ENCODE measurements around the gene TTC39C.

TTC39C gene

DNA sequence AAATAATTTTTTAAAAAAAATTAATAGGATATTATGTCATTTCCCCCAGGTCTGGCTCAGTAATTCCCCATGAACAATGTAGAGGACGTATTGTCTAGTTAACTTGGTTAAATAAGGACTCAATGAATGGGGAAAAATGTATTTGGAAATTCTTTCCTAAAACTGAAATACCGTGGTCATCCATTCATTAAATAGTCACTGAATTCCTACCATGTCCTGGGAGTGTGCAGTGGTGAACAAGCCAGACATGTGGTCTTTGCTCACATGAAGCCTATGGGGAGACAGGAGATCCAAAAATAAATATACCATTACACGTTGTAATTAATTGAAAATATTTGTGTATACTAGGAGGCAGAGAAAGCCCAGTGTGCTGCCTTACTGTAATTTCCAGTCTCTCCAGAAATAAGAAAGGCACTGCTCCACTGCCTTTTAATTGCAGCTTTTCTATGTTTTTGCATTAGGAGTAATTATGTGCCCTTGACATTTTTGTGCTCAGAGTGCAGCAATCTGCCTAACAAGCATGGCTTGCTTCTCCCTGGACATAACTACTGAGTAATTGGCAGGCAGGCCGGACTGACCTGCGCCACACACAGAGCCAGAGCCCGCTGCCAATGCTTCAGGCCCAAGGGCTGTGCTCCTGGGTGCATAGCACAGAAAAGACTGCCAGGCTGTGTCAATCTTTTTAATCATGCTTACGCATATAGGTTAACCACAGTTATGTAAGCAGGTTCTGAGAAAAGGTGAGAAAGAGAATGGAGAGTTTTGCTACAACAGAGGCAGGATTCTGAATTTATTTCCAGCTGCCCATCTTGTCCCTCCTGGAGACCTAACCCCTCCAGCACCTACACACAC is 22.2 kb upstream of the TTC39C start:
- peak; percentile 16 for DNase-seq (ENCODE audit: low spot score)

GRCh38 chr18:23992941-23993280 is 21.6 kb upstream of the TTC39C start:
- DNase-seq (ENCODE audit: low spot score) = no peak

GRCh38 chr18:23994361-23994902 is 20.1 kb upstream of the TTC39C start:
- DNase-seq (ENCODE audit: low spot score) = peak; percentile 82

- DNase-seq (ENCODE audit: low spot score) = no peak
These were observed 19.4 kb upstream of the TTC39C start for GRCh38 chr18:23995180-23995579.

DNA sequence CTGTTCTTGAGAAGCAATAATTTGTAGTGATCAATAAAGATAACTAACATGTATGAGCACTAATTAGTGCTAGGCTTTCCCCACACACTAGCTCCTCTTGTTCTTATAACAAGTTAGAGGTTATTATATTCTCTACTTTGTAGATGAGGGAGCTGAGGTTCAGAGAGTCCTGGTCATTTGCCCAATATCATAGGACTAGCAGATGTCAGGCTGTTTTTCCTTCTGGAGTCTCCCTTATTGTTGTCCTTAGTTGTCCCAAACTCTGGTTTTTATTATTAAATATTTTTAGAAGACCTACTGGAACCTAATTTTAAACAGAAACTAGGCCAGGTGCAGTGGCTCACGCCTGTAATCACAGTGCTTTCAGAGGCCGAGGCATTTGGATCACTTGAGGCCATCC is 16.5 kb upstream of the TTC39C start:
- no peak for DNase-seq (ENCODE audit: low spot score)

DNA sequence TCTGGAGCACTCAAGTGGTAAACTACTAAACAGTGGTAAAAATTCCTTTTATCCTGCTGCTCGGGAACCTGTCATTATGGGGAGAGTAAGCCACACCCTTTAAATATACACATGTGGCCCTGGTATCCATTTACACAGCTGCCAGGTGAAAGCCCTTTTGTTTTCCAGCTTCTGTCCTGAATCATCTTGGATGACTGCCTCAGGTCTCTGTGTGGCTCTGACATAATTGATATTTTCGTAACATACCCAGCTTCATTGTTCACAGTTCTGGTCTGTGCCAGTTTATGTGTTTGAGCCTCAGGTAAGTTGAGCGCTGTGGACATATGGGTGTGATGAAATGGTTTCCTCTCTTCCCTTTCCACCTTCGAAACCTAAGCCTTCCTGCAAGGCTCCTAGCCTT is 15.7 kb upstream of the TTC39C start:
- DNase-seq (ENCODE audit: low spot score) = no peak

DNA sequence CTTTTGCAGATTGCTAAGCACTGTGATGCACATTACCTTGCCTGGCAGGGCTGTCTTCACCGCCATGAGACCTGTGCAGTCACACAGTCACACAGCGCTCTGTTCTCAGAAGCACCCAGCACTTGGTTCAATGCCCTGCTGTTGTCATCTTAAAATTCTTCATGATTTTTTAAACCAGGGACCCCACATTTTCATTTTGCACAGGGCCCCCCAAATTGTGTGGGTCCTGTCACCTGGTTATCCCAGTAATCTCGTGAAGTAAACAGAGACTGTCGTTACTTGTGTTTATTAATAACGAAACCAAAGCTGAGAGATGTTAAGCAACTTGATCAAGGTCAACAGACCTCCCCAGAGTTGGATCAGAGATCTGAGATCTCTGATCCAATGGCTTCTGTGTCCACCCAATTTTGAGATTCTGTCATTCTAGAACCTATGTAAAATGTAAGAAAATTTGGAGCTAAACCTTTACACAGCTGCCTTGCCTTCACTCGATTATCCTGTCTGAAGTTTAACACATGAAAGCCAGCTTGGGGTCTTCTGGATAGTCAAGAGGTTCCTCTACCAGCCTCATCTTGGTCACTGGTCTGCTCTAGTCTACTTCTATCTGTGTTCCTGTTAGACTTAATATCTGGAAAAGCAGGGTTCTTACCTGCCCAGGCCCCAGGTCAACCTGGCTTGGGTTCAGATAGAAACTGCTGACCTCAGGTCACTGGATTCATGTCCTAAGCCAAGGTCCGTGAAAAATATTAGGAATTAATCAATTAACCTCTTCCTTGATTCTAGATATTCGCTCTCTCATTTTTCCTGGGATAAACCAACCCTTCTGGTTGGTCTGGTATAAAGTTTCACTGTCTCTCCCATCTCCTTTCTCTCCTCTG is 13.7 kb upstream of the TTC39C start:
- DNase-seq (ENCODE audit: low spot score) = no peak

DNA sequence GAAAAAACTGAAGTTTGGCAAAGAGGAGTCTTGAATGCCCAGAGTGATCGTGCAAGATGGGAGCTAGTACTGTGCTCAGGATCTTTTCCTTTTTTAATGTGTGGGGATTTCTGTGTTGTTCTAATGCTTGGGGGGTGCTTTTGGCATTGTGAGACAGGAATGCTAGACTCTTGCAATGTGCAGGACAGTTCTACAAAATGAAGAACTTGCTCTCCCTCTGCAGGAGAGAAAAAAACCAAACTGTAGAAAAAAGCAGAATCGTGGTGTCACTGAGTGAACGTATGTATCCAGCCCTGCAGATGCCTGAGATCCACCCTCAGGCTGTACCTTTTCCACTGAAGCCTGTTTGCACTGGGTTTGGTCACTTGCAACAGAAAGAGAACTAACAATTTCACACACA is 12.1 kb upstream of the TTC39C start:
- DNase-seq (ENCODE audit: low spot score) = no peak

- no peak for DNase-seq (ENCODE audit: low spot score)
These were observed 11.3 kb upstream of the TTC39C start for GRCh38 chr18:24003288-24003687.

GRCh38 chr18:24003903-24004640 is 10.5 kb upstream of the TTC39C start:
- DNase-seq (ENCODE audit: low spot score) = peak; percentile 28

GRCh38 chr18:24006712-24007313 is 7.7 kb upstream of the TTC39C start:
- no peak for DNase-seq (ENCODE audit: low spot score)

GRCh38 chr18:24009246-24009645 is 5.3 kb upstream of the TTC39C start:
- no peak for DNase-seq (ENCODE audit: low spot score)

DNA sequence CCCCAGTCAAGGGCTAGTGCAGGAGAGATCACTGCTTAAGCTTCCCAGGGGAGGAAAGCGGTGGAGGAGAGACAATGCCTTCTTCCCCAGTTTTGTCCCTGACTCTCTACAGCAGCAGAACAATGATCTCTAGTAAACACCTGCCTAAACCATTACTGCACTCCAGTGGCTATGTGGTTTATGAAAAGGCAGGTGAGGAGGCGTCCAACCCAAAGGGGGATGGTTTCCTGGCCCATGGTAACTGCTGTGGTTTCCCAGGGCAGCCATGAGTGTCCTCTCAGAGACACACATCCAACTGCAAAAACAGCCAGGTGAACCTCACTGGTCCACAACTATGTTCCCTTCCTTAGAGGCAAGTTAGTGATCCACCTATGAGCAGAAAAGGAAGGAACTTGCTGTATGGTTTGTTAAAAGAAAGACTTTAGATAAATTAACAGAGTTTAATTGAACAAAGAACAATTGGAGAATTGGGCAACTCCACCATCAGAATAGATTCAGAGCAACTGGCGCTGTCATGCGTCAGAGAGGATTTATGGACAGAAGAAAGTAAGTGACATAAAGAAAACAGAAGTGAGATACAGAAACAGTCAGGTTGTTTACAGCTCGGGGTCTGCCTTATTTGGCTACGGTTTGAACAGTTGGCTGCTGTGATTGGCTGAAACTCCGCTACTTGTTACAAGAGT is 4.8 kb upstream of the TTC39C start:
- DNase-seq (ENCODE audit: low spot score) = no peak

DNA sequence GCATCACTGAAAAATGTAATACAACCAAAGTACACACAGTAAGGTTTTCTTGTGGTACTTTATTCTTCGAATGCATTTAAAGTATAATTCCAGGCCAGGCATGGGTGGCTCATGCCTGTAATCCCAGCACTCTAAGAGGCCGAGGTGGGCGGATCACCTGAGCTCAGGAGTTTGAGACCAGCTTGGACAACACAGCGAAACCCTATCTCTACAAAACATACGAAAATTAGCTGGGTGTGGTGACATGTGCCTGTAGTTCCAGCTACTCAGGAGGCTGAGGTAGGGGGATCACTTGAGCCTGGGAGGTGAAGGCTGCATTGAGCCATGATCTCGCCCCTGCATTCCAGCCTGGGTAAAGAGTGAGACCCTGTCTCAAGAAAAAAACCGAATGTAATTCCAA is 3.9 kb upstream of the TTC39C start:
- DNase-seq (ENCODE audit: low spot score) = no peak

DNA sequence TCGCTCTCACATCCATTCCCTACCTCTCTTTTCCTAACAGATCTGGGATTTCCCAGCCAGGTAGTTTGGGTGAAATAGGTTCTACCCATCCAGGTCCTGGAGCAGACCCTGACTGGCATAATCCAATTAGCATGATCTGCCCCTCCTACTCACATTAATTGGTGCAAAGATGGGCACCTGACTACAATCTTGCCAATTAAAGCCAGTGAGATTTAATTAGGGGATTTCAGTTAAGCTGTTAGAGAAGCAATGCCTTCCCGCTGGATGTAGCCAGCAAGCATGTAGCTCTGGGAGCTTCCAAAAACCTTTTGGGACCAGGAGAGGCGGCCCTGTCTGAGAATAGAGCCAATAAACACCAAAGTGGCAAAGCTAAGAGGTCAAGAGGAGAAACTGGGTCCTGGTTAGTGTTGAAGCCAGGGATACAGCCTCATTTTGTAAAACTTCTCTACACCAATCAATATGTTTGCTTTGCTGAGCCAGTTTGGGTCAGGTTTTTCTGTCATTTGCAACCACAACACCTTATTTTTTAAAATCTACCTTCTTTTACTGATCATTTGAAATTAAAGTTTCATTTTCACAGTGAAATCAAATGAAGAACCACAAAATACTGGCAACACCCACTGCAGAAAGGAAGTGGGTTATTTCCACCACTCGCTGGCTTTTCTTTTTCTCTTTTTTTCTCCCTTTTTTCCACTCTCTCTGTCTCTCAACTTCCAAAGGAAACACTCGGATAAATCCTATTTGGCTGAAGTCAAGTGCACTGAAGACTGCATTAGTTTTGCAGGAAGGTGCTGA is 3.2 kb upstream of the TTC39C start:
- DNase-seq (ENCODE audit: low spot score) = no peak

GRCh38 chr18:24013051-24013450 is 1.5 kb upstream of the TTC39C start:
- no peak for DNase-seq (ENCODE audit: low spot score)

- DNase-seq (ENCODE audit: low spot score) = peak; percentile 89
These were observed 558 bp downstream of the TTC39C start for GRCh38 chr18:24014986-24015638.

DNA sequence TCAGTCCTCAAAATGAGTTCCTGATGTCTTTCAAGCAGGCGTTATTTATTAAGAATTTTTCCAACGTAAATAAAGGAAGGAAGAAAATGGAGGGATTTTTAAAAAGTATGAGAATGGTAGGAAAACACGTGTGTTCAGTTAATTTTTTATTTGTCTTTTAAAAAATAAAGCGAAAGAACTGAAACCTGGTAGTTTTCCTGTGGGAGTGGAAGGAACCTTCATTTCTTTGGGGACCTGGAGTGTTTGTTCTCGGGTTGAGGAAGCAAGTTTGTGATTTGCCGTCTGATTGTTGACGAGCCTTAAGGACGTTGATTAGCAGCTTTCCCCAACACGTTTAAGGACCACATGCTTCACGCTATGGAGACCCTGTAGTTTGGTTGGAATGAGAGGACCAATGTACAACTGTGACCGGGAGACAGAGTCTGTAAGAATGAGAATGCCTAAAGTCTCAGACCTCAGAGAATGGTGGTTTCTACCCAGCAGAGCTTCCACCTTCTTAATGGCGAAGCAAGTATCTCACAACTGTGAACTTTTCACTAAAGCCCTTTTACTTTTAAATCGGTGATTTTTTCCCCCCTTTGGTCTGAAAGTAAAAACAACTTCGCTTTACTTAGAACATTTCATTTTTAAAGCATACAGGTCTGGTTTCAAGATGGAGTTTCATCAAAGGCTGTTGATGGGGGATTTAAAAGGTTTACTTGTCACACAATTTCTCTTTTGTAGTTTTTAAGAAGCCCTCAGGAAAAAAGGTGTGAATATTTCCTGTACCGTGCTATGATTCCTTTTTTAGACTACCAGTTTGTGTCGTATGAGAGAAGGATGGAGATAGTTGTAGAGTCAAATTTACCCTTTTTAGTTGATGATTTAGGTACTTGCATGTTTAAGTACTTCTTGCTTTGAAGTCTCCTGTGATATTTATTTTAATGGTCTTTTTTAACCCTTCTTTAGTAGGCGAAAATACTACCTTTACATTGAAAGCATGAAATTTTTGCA is 1.4 kb downstream of the TTC39C start:
- DNase-seq (ENCODE audit: low spot score) = no peak

GRCh38 chr18:24016643-24017042 is 2.1 kb downstream of the TTC39C start:
- DNase-seq (ENCODE audit: low spot score) = no peak
